BLaER1 (cell line): ENCODE measurements around the gene ZBTB16.

ENCODE experiments used
- H3K27ac ChIP-seq: shearing (Covaris generic); formaldehyde crosslinking; 2 replicates; pipeline ENCODE4 v1.8.1; 2022
- H3K27me3 ChIP-seq: shearing (Covaris generic); formaldehyde crosslinking; 2 replicates; pipeline ENCODE4 v1.8.1; 2022
- H3K36me3 ChIP-seq: shearing (Covaris generic); formaldehyde crosslinking; 2 replicates; pipeline ENCODE4 v1.8.1; 2022
- H3K4me1 ChIP-seq: shearing (Covaris generic); formaldehyde crosslinking; 2 replicates; pipeline ENCODE4 v1.8.1; 2022
- H3K4me2 ChIP-seq: shearing (Covaris generic); formaldehyde crosslinking; 2 replicates; pipeline ENCODE4 v1.8.1; 2022
- H3K4me3 ChIP-seq: shearing (Covaris generic); formaldehyde crosslinking; 2 replicates; pipeline ENCODE4 v1.8.1; 2022
- H3K9ac ChIP-seq: shearing (Covaris generic); formaldehyde crosslinking; 2 replicates; pipeline ENCODE4 v1.8.1; 2022
- H3K9me3 ChIP-seq: shearing (Covaris generic); formaldehyde crosslinking; 2 replicates; pipeline ENCODE4 v1.8.1; 2022
- H4K20me1 ChIP-seq: shearing (Covaris generic); formaldehyde crosslinking; 2 replicates; pipeline ENCODE4 v1.8.1; 2022
- Cebpa-rat ChIP-seq: shearing (Covaris generic); IDR thresholded peaks from 2 replicates; pipeline ENCODE4 v1.8.1; 2022

The ZBTB16 gene

DNA sequence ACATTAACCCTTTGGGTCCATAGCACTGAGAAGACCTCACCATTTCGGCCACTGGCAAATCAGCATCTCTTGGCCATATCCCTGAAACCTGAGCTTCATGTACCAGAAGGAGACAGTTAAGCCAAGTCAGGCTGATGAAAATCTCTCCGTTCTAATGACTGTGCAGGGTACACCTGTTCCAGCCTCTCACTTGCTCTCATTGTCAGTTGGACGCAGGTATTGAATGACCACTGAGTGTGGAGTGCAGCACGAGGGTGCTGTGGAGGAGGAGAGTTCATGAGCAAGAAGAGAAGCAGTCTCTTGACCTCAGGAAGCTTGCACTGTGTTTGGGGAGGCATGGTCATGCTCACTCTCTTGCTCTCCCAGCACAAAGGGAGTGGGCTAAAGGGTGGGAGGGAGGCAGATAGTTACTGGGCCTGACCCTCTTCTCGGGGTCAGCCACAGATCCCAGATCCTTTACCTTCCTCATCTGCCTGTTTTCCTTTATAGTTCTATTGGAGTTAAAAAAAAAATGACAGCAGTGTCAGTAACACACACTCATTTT lies 65.2 kb downstream of the ZBTB16 start:
- Histone ChIP-seq H3K27me3 (no peaks in the 10 kb centered on the region), H3K4me1 (no peaks in the 10 kb centered on the region), H3K4me2 (no peak overlapping the region), H3K9me3 (no peaks in the 10 kb centered on the region), H4K20me1 (no peaks in the 10 kb centered on the region), H3K4me3 (no peak overlapping the region), H3K9ac (no peak overlapping the region), H3K36me3 (no peaks in the 10 kb centered on the region), H3K27ac (no peak overlapping the region)
- TF ChIP-seq Cebpa-rat, result no peak

DNA sequence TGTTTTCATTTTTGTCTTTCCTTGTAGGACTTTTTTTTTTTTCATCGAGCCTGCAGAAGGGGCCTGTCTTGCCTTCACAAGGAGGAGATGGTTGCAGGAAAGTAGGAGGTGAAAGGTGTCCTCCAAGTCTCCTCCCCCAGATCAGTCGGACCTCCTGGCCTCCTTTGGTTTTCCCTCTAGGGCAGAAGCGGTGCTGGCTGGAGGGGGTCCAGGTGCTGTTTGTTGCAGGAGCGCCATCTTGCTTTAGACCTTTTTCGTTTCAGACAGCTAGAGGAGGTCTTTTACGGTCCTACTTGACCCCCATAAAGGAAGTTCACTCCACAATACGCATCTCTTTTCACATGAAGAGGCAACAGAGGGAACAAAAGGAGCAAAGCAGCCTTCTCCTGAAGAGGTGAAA lies 66.0 kb downstream of the ZBTB16 start:
- Histone ChIP-seq H3K36me3 (no peaks in the 10 kb centered on the region), H3K4me1 (no peaks in the 10 kb centered on the region), H3K4me2 (no peak overlapping the region), H3K9ac (no peak overlapping the region), H3K27me3 (no peaks in the 10 kb centered on the region), H3K9me3 (no peaks in the 10 kb centered on the region), H3K27ac (no peak overlapping the region), H3K4me3 (no peak overlapping the region), H4K20me1 (no peaks in the 10 kb centered on the region)
- no peak for TF ChIP-seq Cebpa-rat

DNA sequence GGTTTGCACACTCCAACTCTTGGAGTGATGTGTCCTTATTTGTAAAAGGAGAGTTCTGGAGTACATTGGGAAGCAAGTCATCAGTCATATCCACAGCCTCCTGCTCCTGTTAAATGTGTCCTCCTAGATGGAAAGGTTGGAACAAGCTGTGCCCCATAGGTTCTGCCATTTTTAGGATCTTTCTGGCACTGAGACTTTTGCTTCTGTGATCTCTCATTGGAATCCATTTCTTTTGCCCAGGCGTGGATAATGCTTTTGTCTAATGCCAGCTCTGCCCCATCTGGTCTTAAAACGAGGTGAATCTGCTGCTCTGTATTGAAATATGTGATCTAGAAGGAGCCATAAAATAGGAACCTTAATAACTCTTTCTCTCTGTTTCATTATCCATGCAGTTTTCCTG lies 66.4 kb downstream of the ZBTB16 start:
- Histone ChIP-seq H3K27ac (no peak overlapping the region), H3K9me3 (no peaks in the 10 kb centered on the region), H3K4me1 (no peaks in the 10 kb centered on the region), H4K20me1 (no peaks in the 10 kb centered on the region), H3K4me3 (no peak overlapping the region), H3K27me3 (no peaks in the 10 kb centered on the region), H3K4me2 (no peak overlapping the region), H3K36me3 (no peaks in the 10 kb centered on the region), H3K9ac (no peak overlapping the region)
- no peak for TF ChIP-seq Cebpa-rat

DNA sequence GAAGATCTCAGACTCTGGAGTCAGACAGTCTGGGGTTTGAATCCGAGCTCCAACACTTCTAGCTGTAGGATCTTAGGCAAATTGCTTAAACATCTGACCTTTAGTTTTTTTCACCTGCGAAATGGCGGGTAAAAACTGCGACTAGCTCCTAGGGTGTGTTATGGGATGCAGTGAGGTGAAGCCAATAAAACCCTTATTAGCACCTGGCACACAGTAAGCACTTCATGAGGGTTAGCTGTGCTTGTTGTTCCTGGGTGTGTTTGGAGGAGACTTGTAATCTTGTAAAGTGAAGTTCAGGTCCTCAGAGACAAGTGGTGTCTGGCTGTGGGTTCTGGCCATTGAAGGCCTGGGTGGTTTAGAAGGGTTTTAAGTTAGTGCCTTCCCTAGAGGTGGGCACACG lies 68.9 kb downstream of the ZBTB16 start:
- no peaks in the 10 kb centered on the region for H3K9me3 ChIP-seq
- H3K4me3 ChIP-seq, result no peak overlapping the region
- H3K27me3 ChIP-seq, result no peaks in the 10 kb centered on the region
- H3K36me3 ChIP-seq, result no peaks in the 10 kb centered on the region
- no peak overlapping the region for H3K27ac ChIP-seq
- no peaks in the 10 kb centered on the region for H4K20me1 ChIP-seq
- TF ChIP-seq Cebpa-rat, result no peak
- no peak overlapping the region for H3K9ac ChIP-seq
- H3K4me2 ChIP-seq, result no peak overlapping the region
- no peaks in the 10 kb centered on the region for H3K4me1 ChIP-seq

DNA sequence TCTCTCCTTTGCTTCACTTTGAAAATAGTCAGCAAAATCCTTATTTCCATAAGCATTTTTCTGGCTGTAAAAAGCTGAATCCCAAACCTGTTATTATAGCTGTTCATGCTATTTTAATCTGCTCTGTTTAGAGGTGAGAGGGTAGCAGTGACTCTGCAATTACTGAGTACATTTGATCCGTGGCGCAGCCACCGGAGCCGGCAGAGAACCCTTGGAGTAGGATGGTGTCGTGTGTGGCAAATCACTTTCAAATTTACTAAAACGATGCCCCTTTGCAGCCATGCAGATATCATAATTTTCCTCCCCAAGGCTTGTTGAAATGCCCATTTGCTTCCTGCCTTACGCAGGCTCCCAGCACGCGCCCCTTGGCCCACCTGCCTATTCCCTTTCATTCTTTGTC lies 69.6 kb downstream of the ZBTB16 start:
- H3K4me1 ChIP-seq, result no peaks in the 10 kb centered on the region

DNA sequence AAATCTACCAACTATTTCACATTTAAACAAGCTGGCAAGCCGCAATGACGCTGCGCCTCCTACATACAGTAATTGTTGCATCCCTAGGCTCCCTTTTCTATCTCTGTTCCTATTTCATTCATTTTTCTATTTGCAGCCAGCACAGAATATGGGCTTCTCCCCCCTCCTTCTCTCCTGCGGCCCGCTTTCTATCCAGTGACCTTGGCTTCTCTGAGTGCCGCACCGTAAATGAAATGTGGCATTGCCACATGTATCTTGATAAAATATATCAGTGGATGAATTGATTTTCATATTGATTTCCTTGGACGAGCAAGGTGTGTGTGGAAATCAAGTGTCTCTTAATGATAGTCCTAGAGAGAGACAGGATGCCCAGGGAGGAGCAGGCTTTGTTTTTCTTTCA lies 70.2 kb downstream of the ZBTB16 start:
- no peaks in the 10 kb centered on the region for H3K9me3 ChIP-seq
- no peaks in the 10 kb centered on the region for H3K27me3 ChIP-seq
- no peak for TF ChIP-seq Cebpa-rat
- no peaks in the 10 kb centered on the region for H3K36me3 ChIP-seq
- no peaks in the 10 kb centered on the region for H3K4me1 ChIP-seq
- no peak overlapping the region for H3K4me3 ChIP-seq
- no peaks in the 10 kb centered on the region for H4K20me1 ChIP-seq
- no peak overlapping the region for H3K27ac ChIP-seq
- H3K4me2 ChIP-seq, result no peak overlapping the region
- no peak overlapping the region for H3K9ac ChIP-seq

More for the DNA sequence above, 69.6 kb downstream of the ZBTB16 start:
- Histone ChIP-seq H4K20me1 (no peaks in the 10 kb centered on the region), H3K4me2 (no peak overlapping the region), H3K9me3 (no peaks in the 10 kb centered on the region), H3K27me3 (no peaks in the 10 kb centered on the region), H3K4me3 (no peak overlapping the region), H3K36me3 (no peaks in the 10 kb centered on the region), H3K9ac (no peak overlapping the region), H3K27ac (no peak overlapping the region)
- no peak for TF ChIP-seq Cebpa-rat

DNA sequence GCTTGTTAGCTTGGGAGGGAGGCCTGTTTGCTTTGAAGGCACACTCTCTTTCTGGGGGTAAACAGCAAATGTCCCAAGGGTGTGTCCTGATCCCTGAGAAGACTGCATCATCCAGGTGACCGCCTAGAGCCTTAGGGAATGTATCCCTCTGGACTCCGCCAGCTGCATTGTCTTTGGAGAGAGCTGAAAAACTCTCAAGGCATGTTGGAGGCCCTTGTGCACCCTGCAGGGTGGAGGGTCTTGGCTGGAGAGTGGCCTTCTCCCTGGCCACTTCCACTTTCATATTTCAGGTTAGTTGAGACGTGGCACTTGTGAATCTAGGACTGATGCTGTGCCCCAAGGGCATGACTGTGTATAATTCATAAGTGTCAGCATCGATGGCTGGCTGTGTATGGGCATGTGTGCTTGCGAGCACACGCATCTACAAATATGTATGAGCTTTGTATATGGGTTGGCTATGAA lies 70.6 kb downstream of the ZBTB16 start:
- Histone ChIP-seq H3K9ac (no peak overlapping the region), H3K4me3 (no peak overlapping the region), H3K4me1 (no peaks in the 10 kb centered on the region), H3K36me3 (no peaks in the 10 kb centered on the region), H3K27me3 (no peaks in the 10 kb centered on the region), H3K9me3 (no peaks in the 10 kb centered on the region), H3K4me2 (no peak overlapping the region), H4K20me1 (no peaks in the 10 kb centered on the region), H3K27ac (no peak overlapping the region)
- no peak for TF ChIP-seq Cebpa-rat

DNA sequence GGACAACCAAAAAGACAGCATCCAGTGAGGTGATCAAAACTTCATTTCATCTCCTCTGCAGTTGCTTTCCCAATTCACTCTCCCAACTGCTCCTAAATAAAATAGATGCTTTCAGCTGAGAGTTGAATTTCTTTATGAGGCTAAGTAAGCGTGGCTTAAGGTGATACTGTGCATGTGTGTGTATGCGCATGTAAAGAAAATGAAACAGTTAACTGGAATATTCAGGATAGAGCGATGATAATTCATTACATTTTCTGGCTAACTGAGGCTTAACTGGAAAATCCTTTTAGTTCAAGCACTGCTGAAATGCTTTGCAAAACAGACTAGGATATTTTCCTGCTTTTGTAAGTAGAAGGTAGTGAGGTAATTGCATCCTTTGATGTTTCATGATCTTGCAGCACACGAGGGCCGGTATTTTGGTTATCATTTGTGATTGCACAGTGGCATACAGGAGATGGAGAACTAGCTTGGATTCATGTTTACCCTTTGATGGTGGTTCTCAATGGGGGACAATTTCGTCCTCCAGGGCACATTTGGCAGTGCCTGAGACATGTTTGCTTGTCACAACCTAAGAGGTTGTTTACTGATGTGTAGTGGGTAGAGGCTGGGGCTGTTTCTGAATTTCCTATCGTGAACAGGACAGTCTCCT lies 71.2 kb downstream of the ZBTB16 start:
- no peak overlapping the region for H3K9ac ChIP-seq
- H3K36me3 ChIP-seq, result no peaks in the 10 kb centered on the region
- H3K4me1 ChIP-seq, result peaks cover 2% of the 10 kb centered on the region; the same call in 1 of the 2 replicates
- TF ChIP-seq Cebpa-rat, result no peak
- no peak overlapping the region for H3K4me3 ChIP-seq
- H3K9me3 ChIP-seq, result no peaks in the 10 kb centered on the region
- H3K27me3 ChIP-seq, result no peaks in the 10 kb centered on the region
- H4K20me1 ChIP-seq, result no peaks in the 10 kb centered on the region
- H3K27ac ChIP-seq, result no peak overlapping the region
- H3K4me2 ChIP-seq, result no peak overlapping the region

DNA sequence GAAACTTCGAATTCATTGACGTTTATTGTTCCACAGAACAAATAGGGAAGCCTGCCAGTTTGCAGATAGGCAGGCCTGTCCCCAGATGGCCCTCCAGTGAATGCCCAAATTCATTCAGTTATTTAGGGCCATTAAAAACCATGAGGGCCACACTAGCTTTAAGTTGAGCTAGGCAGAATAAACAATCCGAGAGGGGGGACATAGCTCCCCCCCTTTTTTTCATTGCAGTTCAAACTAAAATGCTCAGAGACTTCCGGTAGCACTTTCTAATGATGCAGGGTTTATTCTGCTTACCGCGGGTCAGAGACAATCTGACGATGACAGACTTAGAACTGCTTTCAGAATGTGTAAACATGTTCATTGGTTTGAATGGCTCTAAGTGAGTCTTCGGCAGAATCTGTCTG lies 72.0 kb downstream of the ZBTB16 start:
- TF ChIP-seq Cebpa-rat, result no peak
- Histone ChIP-seq H3K9ac (no peak overlapping the region), H3K9me3 (no peaks in the 10 kb centered on the region), H3K4me2 (no peak overlapping the region), H4K20me1 (no peaks in the 10 kb centered on the region), H3K27ac (no peak overlapping the region), H3K36me3 (no peaks in the 10 kb centered on the region), H3K27me3 (no peaks in the 10 kb centered on the region), H3K4me1 (peaks cover 6% of the 10 kb centered on the region; the same call in 1 of the 2 replicates), H3K4me3 (no peak overlapping the region)

DNA sequence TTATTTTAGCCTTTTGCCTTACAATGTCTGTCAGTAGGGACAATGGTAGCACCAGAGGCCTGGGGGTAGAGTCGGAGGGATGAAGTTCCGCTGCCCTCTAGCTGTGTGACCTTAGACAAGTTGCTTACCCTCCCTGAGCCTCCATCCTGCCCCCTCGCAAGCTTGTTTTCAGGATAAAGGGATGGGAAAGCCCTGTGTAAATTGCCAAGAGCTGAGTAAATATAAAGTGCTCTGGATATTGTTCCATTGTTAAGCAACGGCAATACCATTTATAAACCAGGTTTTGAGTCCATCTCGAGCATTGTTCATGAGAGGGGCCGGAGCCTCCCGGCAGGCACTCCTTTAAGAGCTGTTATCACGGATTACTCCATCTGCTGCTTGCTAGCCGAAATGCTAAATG lies 72.9 kb downstream of the ZBTB16 start:
- H3K9me3 ChIP-seq, result no peaks in the 10 kb centered on the region
- H3K27ac ChIP-seq, result no peak overlapping the region
- TF ChIP-seq Cebpa-rat, result no peak
- no peaks in the 10 kb centered on the region for H3K27me3 ChIP-seq
- H4K20me1 ChIP-seq, result no peaks in the 10 kb centered on the region
- H3K36me3 ChIP-seq, result no peaks in the 10 kb centered on the region
- H3K9ac ChIP-seq, result no peak overlapping the region
- no peak overlapping the region for H3K4me3 ChIP-seq
- no peak overlapping the region for H3K4me2 ChIP-seq
- H3K4me1 ChIP-seq, result peaks cover 12% of the 10 kb centered on the region
